HG03175 (cell line): ENCODE results near the gene OSBPL9.

ENCODE experiments used
- ATAC-seq: cut with Tn5 transposase; IDR thresholded peaks from one replicate; pipeline ENCODE4 v1.9.1; 2021; ENCODE audit warnings: mild to moderate bottlenecking, moderate library complexity; ENCODE audit not compliant: unreplicated experiment

OSBPL9 gene

GRCh38 chr1:51734896-51735745, 118.2 kb downstream of the OSBPL9 start:
- ATAC-seq: no peak

GRCh38 chr1:51735746-51736254, 118.9 kb downstream of the OSBPL9 start:
- ATAC-seq: no peak

- ATAC-seq: no peak
Measured at GRCh38 chr1:51736702-51737101, 119.8 kb downstream of the OSBPL9 start.

- no peak for ATAC-seq
Measured at GRCh38 chr1:51738681-51739080, 121.8 kb downstream of the OSBPL9 start.

GRCh38 chr1:51740652-51741051, 123.8 kb downstream of the OSBPL9 start:
- peak; percentile 55 for ATAC-seq

GRCh38 chr1:51741121-51741681, 124.3 kb downstream of the OSBPL9 start:
- ATAC-seq: no peak

GRCh38 chr1:51744506-51745303, 127.8 kb downstream of the OSBPL9 start:
- no peak for ATAC-seq

- ATAC-seq: no peak
Measured at GRCh38 chr1:51745304-51745570, 128.3 kb downstream of the OSBPL9 start.

GRCh38 chr1:51749151-51749550, 132.3 kb downstream of the OSBPL9 start:
- no peak for ATAC-seq

- ATAC-seq: no peak
Measured at GRCh38 chr1:51750218-51750617, 133.3 kb downstream of the OSBPL9 start.

GRCh38 chr1:51750729-51751128, 133.8 kb downstream of the OSBPL9 start:
- ATAC-seq: no peak

GRCh38 chr1:51752073-51752948, 135.4 kb downstream of the OSBPL9 start:
- no peak for ATAC-seq

- no peak for ATAC-seq
Measured at GRCh38 chr1:51753969-51754368, 137.1 kb downstream of the OSBPL9 start.

- no peak for ATAC-seq
Measured at GRCh38 chr1:51754666-51755065, 137.8 kb downstream of the OSBPL9 start.

GRCh38 chr1:51755437-51755836, 138.5 kb downstream of the OSBPL9 start:
- no peak for ATAC-seq

GRCh38 chr1:51756290-51756689, 139.4 kb downstream of the OSBPL9 start:
- no peak for ATAC-seq

GRCh38 chr1:51758310-51758709, 141.4 kb downstream of the OSBPL9 start:
- no peak for ATAC-seq

GRCh38 chr1:51760872-51761271, 144.0 kb downstream of the OSBPL9 start:
- no peak for ATAC-seq

GRCh38 chr1:51761351-51761750, 144.5 kb downstream of the OSBPL9 start:
- ATAC-seq: no peak

- peak; percentile 62 for ATAC-seq
Measured at GRCh38 chr1:51768971-51769588, 152.2 kb downstream of the OSBPL9 start.
